K562 (cell line): Measurements from ENCODE around the gene FOXN1. TPM values are rescaled to one million over a fixed set of nuclear protein-coding genes. Genes with fewer than 3 reads are reported as not detected.

Source experiments
- BCL6 ChIP-seq: fragments of 250-450 bp; sonication (Bioruptor Pico); IDR thresholded peaks from 2 replicates; pipeline ENCODE4 v1.4.0; 2020
- C11orf30 ChIP-seq: fragments of 450-650 bp; IDR thresholded peaks from 2 replicates; pipeline ENCODE4 v1.6.1; 2016; ENCODE audit warnings: low read depth, mild to moderate bottlenecking
- FOXK2 ChIP-seq, 2 experiments: fragments of 450-650 bp; IDR thresholded peaks in 1 of 2; conservative IDR thresholded peaks in 1 of 2; 2 replicates each; pipeline ENCODE4 v1.6.1; 2016; ENCODE audit warnings: low read depth in 2 of 2, mild to moderate bottlenecking in 1 of 2
- L3MBTL2 ChIP-seq: fragments of 450-650 bp; IDR thresholded peaks from 2 replicates; pipeline ENCODE4 v1.6.1; 2016; ENCODE audit warnings: mild to moderate bottlenecking, moderate library complexity
- LEF1 ChIP-seq: fragments of 450-650 bp; IDR thresholded peaks from 2 replicates; pipeline ENCODE4 v1.6.1; 2016; ENCODE audit warnings: mild to moderate bottlenecking
- MAZ ChIP-seq, 2 experiments: fragments of 450-650 bp in 1 of 2; sonication (generic) in 1 of 2; formaldehyde crosslinking; IDR thresholded peaks in 1 of 2; conservative IDR thresholded peaks in 1 of 2; 2 replicates each; pipeline versions ENCODE4 v1.4.0 to v1.5.0; 2020; ENCODE audit warnings: mild to moderate bottlenecking in 1 of 2, missing genetic modification reagents in 1 of 2
- MECOM ChIP-seq: fragments of 250-450 bp; sonication (Bioruptor Pico); IDR thresholded peaks from 2 replicates; pipeline ENCODE4 v1.8.0; 2022; ENCODE audit warnings: inconsistent platforms
- NR4A1 ChIP-seq, 2 experiments: fragments of 250-450 bp in 1 of 2; fragments of 450-650 bp in 1 of 2; sonication (Bioruptor Pico) in 1 of 2; IDR thresholded peaks; 2 replicates each; pipeline versions ENCODE4 v1.4.0 to v1.6.1; 2016 to 2020; ENCODE audit warnings: mild to moderate bottlenecking in 2 of 2, missing compliant biosample characterization in 1 of 2, missing genetic modification characterization in 1 of 2, moderate library complexity in 1 of 2
- POLR2AphosphoS5 ChIP-seq: IDR thresholded peaks from 2 replicates; pipeline ENCODE4 v1.6.1; 2011; ENCODE audit warnings: mild to moderate bottlenecking, low read depth, low read length, moderate library complexity; ENCODE audit not compliant: control insufficient read depth, insufficient read depth
- TFAM ChIP-seq: fragments of 250-450 bp; sonication (Bioruptor Pico); conservative IDR thresholded peaks from 2 replicates; pipeline ENCODE4 v1.5.0; 2021; ENCODE audit warnings: mild to moderate bottlenecking, moderate library complexity
- ZC3H4 ChIP-seq: sonication (generic); formaldehyde crosslinking; IDR thresholded peaks from 2 replicates; pipeline ENCODE4 v1.9.0; 2021; ENCODE audit warnings: missing genetic modification reagents, borderline replicate concordance
- ZC3H8 ChIP-seq: fragments of 450-650 bp; IDR thresholded peaks from 2 replicates; pipeline ENCODE4 v1.6.1; 2017
- ZKSCAN1 ChIP-seq: fragments of 150-350 bp; IDR thresholded peaks from 2 replicates; pipeline ENCODE4 v1.6.1; 2016; ENCODE audit warnings: low read depth, low read length
- ZNF175 ChIP-seq: fragments of 200-800 bp; sonication (Bioruptor generic); IDR thresholded peaks from 2 replicates; pipeline ENCODE4 v1.6.1; 2016; ENCODE audit warnings: low read depth, mild to moderate bottlenecking, missing genetic modification characterization, missing compliant biosample characterization
- polyA plus RNA-seq, 8 experiments: library from polyadenylated mRNA; depleted of rRNA in 4 of 8; stranded (reverse) in 5 of 8; unstranded in 3 of 8; fragments of >200 nt; fragmentation: Nextera tagmentation in 2 of 8; fragmentation: Illumina TruSeq in 1 of 8; extraction: Ambion mirVana in 2 of 8; extraction: Trizol in 1 of 8; gene quantifications; 2 replicates each; pipeline versions ENCODE4 v1.2.1 to v1.2.3, GENCODE V29; 2011 to 2014; ENCODE audit warnings: inconsistent platforms in 1 of 8, missing spikeins in 1 of 8
- total RNA-seq, 7 experiments: library from RNA; depleted of rRNA in 6 of 7; stranded (reverse); fragments of >200 nt in 6 of 7; fragmentation: Illumina TruSeq in 2 of 7; extraction: Trizol in 2 of 7; gene quantifications; 2 replicates each; pipeline versions ENCODE4 v1.2.1 to v1.2.3, GENCODE V29; 2011 to 2021; ENCODE audit warnings: low replicate concordance in 1 of 7
- TF ChIP-seq, protein P1 (sequence below): fragments of 250-450 bp; sonication (Bioruptor Pico); IDR thresholded peaks from 2 replicates; pipeline ENCODE4 v1.4.0; 2020; ENCODE audit warnings: mild to moderate bottlenecking, moderate library complexity, borderline replicate concordance
- TF ChIP-seq, protein P2 (sequence below): fragments of 450-650 bp; formaldehyde crosslinking; IDR thresholded peaks from 2 replicates; pipeline ENCODE4 v1.4.0; 2022; ENCODE audit warnings: missing genetic modification characterization
- TF ChIP-seq, protein P3 (sequence below): sonication (generic); formaldehyde crosslinking; IDR thresholded peaks from 2 replicates; pipeline ENCODE4 v1.8.1; 2022; ENCODE audit warnings: missing genetic modification reagents
- TF ChIP-seq, protein P4 (sequence below): fragments of 450-650 bp; IDR thresholded peaks from 2 replicates; pipeline ENCODE4 v1.6.1; 2016; ENCODE audit warnings: antibody characterized with exemption
- TF ChIP-seq, protein P5 (sequence below), 2 experiments: fragments of 200-800 bp in 1 of 2; sonication (Bioruptor generic) in 1 of 2; sonication (generic) in 1 of 2; formaldehyde crosslinking in 1 of 2; IDR thresholded peaks in 1 of 2; conservative IDR thresholded peaks in 1 of 2; 2 replicates each; pipeline versions ENCODE4 v1.5.0 to v1.6.1; 2016 to 2020; ENCODE audit warnings: missing compliant biosample characterization in 1 of 2, missing genetic modification characterization in 1 of 2, missing genetic modification reagents in 1 of 2

Gene FOXN1
- total and polyA plus RNA-seq, 9 of the 15 experiments (the other 6 are each of a cell fraction or from before 2014, with no cell fraction given): not detected

DNA sequence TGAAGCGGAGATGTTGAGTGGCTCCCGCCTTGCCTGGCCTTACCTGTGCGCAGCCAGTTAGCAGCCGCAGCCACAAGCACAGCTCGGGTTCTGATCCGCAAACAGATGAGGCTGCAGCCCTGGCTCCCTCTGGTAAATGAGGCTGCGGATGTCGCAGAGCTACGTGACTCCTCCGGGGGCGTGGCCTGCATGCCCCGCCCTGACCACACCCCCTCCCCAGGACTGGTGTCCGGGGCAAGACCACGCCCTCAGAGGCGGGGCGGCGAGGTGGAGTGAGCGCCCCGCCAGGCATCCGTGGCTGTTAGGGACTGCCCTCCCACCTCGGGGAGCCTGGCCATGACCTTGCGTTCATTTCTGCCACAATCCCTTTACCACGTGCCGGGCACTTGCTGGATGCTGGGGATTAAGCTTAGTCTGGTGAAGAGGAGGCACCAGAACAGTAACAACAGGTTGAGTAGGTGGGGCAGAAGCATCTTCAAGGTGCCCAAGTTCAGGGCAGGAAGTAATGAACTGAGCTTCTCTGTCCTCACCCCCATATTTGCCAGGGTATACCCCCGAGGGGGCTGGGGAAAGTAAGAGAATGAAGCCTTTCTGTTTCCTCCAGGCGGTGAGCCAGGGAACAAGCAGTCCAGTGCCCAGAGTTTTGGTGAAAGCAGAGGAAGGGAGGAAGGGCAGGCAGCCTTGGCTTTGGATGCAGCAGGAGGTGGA is 70.8 kb downstream of the FOXN1 start, which contains the start of gene ALDOC (continued):
- peak; percentile 24; the same call in 1 of the 2 replicates for TF ChIP-seq ZNF175 (CRISPR knock-in tag)
- TF ChIP-seq MECOM (CRISPR knock-in tag): 0 out of 2 replicates have a peak, but pooled peaks have one; percentile 45
- TF ChIP-seq ZC3H8: no peak
- TF ChIP-seq, protein P1, sequence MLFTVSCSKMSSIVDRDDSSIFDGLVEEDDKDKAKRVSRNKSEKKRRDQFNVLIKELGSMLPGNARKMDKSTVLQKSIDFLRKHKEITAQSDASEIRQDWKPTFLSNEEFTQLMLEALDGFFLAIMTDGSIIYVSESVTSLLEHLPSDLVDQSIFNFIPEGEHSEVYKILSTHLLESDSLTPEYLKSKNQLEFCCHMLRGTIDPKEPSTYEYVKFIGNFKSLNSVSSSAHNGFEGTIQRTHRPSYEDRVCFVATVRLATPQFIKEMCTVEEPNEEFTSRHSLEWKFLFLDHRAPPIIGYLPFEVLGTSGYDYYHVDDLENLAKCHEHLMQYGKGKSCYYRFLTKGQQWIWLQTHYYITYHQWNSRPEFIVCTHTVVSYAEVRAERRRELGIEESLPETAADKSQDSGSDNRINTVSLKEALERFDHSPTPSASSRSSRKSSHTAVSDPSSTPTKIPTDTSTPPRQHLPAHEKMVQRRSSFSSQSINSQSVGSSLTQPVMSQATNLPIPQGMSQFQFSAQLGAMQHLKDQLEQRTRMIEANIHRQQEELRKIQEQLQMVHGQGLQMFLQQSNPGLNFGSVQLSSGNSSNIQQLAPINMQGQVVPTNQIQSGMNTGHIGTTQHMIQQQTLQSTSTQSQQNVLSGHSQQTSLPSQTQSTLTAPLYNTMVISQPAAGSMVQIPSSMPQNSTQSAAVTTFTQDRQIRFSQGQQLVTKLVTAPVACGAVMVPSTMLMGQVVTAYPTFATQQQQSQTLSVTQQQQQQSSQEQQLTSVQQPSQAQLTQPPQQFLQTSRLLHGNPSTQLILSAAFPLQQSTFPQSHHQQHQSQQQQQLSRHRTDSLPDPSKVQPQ (CRISPR knock-in tag): no peak
- no peak for TF ChIP-seq ZC3H4 (CRISPR knock-in tag)
- no peak for TF ChIP-seq TFAM (CRISPR knock-in tag)
- TF ChIP-seq, protein P2, sequence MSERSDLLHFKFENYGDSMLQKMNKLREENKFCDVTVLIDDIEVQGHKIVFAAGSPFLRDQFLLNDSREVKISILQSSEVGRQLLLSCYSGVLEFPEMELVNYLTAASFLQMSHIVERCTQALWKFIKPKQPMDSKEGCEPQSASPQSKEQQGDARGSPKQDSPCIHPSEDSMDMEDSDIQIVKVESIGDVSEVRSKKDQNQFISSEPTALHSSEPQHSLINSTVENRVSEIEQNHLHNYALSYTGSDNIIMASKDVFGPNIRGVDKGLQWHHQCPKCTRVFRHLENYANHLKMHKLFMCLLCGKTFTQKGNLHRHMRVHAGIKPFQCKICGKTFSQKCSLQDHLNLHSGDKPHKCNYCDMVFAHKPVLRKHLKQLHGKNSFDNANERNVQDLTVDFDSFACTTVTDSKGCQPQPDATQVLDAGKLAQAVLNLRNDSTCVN (CRISPR knock-in tag): peak; percentile 12; the same call in 1 of the 2 replicates
- TF ChIP-seq, protein P3, sequence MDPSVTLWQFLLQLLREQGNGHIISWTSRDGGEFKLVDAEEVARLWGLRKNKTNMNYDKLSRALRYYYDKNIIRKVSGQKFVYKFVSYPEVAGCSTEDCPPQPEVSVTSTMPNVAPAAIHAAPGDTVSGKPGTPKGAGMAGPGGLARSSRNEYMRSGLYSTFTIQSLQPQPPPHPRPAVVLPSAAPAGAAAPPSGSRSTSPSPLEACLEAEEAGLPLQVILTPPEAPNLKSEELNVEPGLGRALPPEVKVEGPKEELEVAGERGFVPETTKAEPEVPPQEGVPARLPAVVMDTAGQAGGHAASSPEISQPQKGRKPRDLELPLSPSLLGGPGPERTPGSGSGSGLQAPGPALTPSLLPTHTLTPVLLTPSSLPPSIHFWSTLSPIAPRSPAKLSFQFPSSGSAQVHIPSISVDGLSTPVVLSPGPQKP (CRISPR knock-in tag): no peak
- TF ChIP-seq, protein P4, sequence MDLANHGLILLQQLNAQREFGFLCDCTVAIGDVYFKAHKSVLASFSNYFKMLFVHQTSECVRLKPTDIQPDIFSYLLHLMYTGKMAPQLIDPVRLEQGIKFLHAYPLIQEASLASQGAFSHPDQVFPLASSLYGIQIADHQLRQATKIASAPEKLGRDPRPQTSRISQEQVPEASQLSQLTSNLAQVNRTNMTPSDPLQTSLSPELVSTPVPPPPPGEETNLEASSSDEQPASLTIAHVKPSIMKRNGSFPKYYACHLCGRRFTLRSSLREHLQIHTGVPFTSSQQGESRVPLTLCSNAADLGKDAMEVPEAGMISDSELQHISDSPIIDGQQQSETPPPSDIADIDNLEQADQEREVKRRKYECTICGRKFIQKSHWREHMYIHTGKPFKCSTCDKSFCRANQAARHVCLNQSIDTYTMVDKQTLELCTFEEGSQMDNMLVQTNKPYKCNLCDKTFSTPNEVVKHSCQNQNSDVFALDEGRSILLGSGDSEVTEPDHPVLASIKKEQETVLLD: 0 out of 2 replicates have a peak, but pooled peaks have one; percentile 37
- no peak for TF ChIP-seq C11orf30
- TF ChIP-seq MAZ (CRISPR knock-in tag; conservative IDR thresholded peaks at IDR 0.05 in 1 of 2, IDR thresholded peaks at IDR 0.05 in 1 of 2): peak; percentile 80 to 94
- peak; percentile 94 for TF ChIP-seq L3MBTL2
- TF ChIP-seq POLR2AphosphoS5: peak; percentile 65
- TF ChIP-seq, protein P5, sequence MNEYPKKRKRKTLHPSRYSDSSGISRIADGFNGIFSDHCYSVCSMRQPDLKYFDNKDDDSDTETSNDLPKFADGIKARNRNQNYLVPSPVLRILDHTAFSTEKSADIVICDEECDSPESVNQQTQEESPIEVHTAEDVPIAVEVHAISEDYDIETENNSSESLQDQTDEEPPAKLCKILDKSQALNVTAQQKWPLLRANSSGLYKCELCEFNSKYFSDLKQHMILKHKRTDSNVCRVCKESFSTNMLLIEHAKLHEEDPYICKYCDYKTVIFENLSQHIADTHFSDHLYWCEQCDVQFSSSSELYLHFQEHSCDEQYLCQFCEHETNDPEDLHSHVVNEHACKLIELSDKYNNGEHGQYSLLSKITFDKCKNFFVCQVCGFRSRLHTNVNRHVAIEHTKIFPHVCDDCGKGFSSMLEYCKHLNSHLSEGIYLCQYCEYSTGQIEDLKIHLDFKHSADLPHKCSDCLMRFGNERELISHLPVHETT (CRISPR knock-in tag; conservative IDR thresholded peaks at IDR 0.05 in 1 of 2, IDR thresholded peaks at IDR 0.05 in 1 of 2): peak in 1 of 2 experiments; percentile 43; a peak in 1 of 4 replicates
- TF ChIP-seq BCL6: no peak
- TF ChIP-seq ZKSCAN1: no peak
- TF ChIP-seq FOXK2 (conservative IDR thresholded peaks at IDR 0.05 in 1 of 2, IDR thresholded peaks at IDR 0.05 in 1 of 2; ENCODE audit: low read depth in 2 of 2): peak; percentile 31; a peak in 2 of 4 replicates
- no peak for TF ChIP-seq NR4A1 (CRISPR knock-in tag; IDR thresholded peaks at IDR 0.05)
- TF ChIP-seq NR4A1 (tag; IDR thresholded peaks at IDR 0.05): peak; percentile 85
- peak; percentile 38; the same call in 1 of the 2 replicates for TF ChIP-seq LEF1
